IMR-90 (cell line): ENCODE data around the gene PLIN5. TPM values are rescaled to one million over a fixed set of nuclear protein-coding genes. Genes with fewer than 3 reads are reported as not detected.

Experiments used
- ATAC-seq: fragments of 200-7000 bp; cut with Tn5 transposase; 2 replicates; pipeline ENCODE4 v1.9.1; 2020; ENCODE audit warnings: low read depth, mild to moderate bottlenecking, moderate library complexity
- BruUV-seq: library from RNA; stranded (reverse); fragments of 400-500 nt; replicated peaks from 2 replicates; lab custom pipeline; 2021; lab: Mats Ljungman, UMichigan
- CTCF ChIA-PET: fragments of 300-600 bp; formaldehyde crosslinking; extraction: SDS; loops from one replicate; lab custom pipeline; 2021; ENCODE audit warnings: antibody characterized with exemption; lab: Yijun Ruan, JAX
- POLR2A ChIA-PET: fragments of 300-600 bp; sonication (Branson Sonifier 250); formaldehyde crosslinking; loops from one replicate; lab custom pipeline; 2022; ENCODE audit warnings: antibody characterized with exemption; ENCODE audit not compliant: unreplicated experiment; lab: Charles Lee
- DNase-seq: peaks from one replicate; pipeline ENCODE4 v3.0.0; 2013
- H2AFZ ChIP-seq: replicated peaks from 2 replicates; pipeline ENCODE3; 2013; ENCODE audit warnings: low read length, mild to moderate bottlenecking; ENCODE audit not compliant: poor library complexity
- H2AK5ac ChIP-seq: 2 replicates; pipeline ENCODE4 v1.6.1; 2013; ENCODE audit warnings: low read depth, low read length, inconsistent platforms
- H2AK9ac ChIP-seq: replicated peaks from 2 replicates; pipeline ENCODE3; 2013; ENCODE audit warnings: mild to moderate bottlenecking, low read depth, low read length, moderate library complexity; ENCODE audit not compliant: poor library complexity
- H2BK120ac ChIP-seq: 2 replicates; pipeline ENCODE4 v1.6.1; 2013; ENCODE audit warnings: low read depth, low read length, inconsistent platforms
- H2BK15ac ChIP-seq: 3 replicates; pipeline ENCODE4 v1.6.1; 2013; ENCODE audit warnings: low read depth, low read length, inconsistent platforms
- H2BK20ac ChIP-seq: 2 replicates; pipeline ENCODE4 v1.6.1; 2013; ENCODE audit warnings: low read depth, mild to moderate bottlenecking, inconsistent platforms, low read length, moderate library complexity
- H2BK5ac ChIP-seq: 2 replicates; pipeline ENCODE4 v1.6.1; 2013; ENCODE audit warnings: mild to moderate bottlenecking, low read depth, low read length, inconsistent platforms; ENCODE audit not compliant: poor library complexity, severe bottlenecking
- H3K14ac ChIP-seq: replicated peaks from 2 replicates; pipeline ENCODE4 v1.6.1; 2013; ENCODE audit warnings: low read depth, low read length, inconsistent platforms
- H3K18ac ChIP-seq: 2 replicates; pipeline ENCODE4 v1.6.1; 2013; ENCODE audit warnings: low read depth, low read length, control low read depth
- H3K23ac ChIP-seq: 2 replicates; pipeline ENCODE4 v1.6.1; 2013; ENCODE audit warnings: low read depth, low read length, inconsistent platforms
- H3K27ac ChIP-seq: 2 replicates; pipeline ENCODE4 v1.5.1; 2013; ENCODE audit warnings: mild to moderate bottlenecking, control low read depth, low read length; ENCODE audit not compliant: insufficient read depth
- H3K27me3 ChIP-seq: 2 replicates; pipeline ENCODE4 v1.6.1; 2013; ENCODE audit warnings: low read length; ENCODE audit not compliant: control insufficient read depth, insufficient read depth
- H3K36me3 ChIP-seq: 2 replicates; pipeline ENCODE4 v1.6.1; 2013; ENCODE audit warnings: low read length, mixed read lengths; ENCODE audit not compliant: control insufficient read depth, insufficient read depth
- H3K4ac ChIP-seq: 2 replicates; pipeline ENCODE4 v1.6.1; 2013; ENCODE audit warnings: low read depth, low read length, inconsistent platforms
- H3K4me1 ChIP-seq: 2 replicates; pipeline ENCODE4 v1.6.1; 2013; ENCODE audit warnings: low read length, mixed read lengths; ENCODE audit not compliant: control insufficient read depth, insufficient read depth
- H3K4me2 ChIP-seq: 2 replicates; pipeline ENCODE4 v1.6.1; 2013; ENCODE audit warnings: low read depth, mild to moderate bottlenecking, control low read depth, low read length, moderate library complexity
- H3K4me3 ChIP-seq: 2 replicates; pipeline ENCODE4 v1.5.1; 2013; ENCODE audit warnings: low read depth, mild to moderate bottlenecking, control low read depth, low read length, moderate library complexity; ENCODE audit not compliant: insufficient read depth
- H3K56ac ChIP-seq: 2 replicates; pipeline ENCODE4 v1.6.1; 2013; ENCODE audit warnings: low read length, inconsistent platforms; ENCODE audit not compliant: insufficient read depth; ENCODE audit errors: extremely low read depth
- H3K79me1 ChIP-seq, 2 experiments: 2 replicates each; pipeline ENCODE4 v1.6.1; 2013; ENCODE audit warnings: low read length in 2 of 2, inconsistent platforms in 1 of 2, low read depth in 1 of 2
- H3K9ac ChIP-seq: 2 replicates; pipeline ENCODE4 v1.6.1; 2013; ENCODE audit warnings: low read depth, low read length, control low read depth
- H3K9me1 ChIP-seq: 2 replicates; pipeline ENCODE4 v1.6.1; 2013; ENCODE audit warnings: low read length, inconsistent platforms; ENCODE audit not compliant: insufficient read depth
- H3K9me3 ChIP-seq: 2 replicates; pipeline ENCODE4 v1.6.1; 2013; ENCODE audit warnings: low read length; ENCODE audit not compliant: control insufficient read depth, insufficient read depth
- H4K20me1 ChIP-seq: 2 replicates; pipeline ENCODE4 v1.6.1; 2013; ENCODE audit warnings: low read length, inconsistent platforms; ENCODE audit not compliant: insufficient read depth
- H4K5ac ChIP-seq: 2 replicates; pipeline ENCODE4 v1.6.1; 2013; ENCODE audit warnings: mild to moderate bottlenecking, low read depth, low read length, control low read depth
- H4K8ac ChIP-seq, 2 experiments: 2 replicates each; pipeline ENCODE4 v1.6.1; 2013; ENCODE audit warnings: low read depth in 2 of 2, low read length in 2 of 2, control low read depth in 1 of 2, inconsistent platforms in 1 of 2
- H4K91ac ChIP-seq: 2 replicates; pipeline ENCODE4 v1.6.1; 2013; ENCODE audit warnings: low read depth, low read length, inconsistent platforms; ENCODE audit not compliant: insufficient read depth
- RAD21 ChIP-seq: IDR thresholded peaks from 2 replicates; pipeline ENCODE4 v1.6.1; 2012; ENCODE audit warnings: low read length, improper control_type of control experiment
- RCOR1 ChIP-seq: IDR thresholded peaks from 2 replicates; pipeline ENCODE4 v1.6.1; 2012; ENCODE audit warnings: mild to moderate bottlenecking, low read length, improper control_type of control experiment; ENCODE audit not compliant: insufficient replicate concordance
- RFX5 ChIP-seq: IDR thresholded peaks from 2 replicates; pipeline ENCODE4 v1.8.0; 2012; ENCODE audit warnings: low read depth, mild to moderate bottlenecking, low read length, moderate library complexity
- WGBS, 2 experiments: methylation state at CpG; one replicate each; pipeline versions ENCODE4 v1.1.5 to v1.1.7; 2013; ENCODE audit warnings: missing lambda C conversion rate in 2 of 2; ENCODE audit not compliant: insufficient read length in 1 of 2; ENCODE audit errors: extremely low coverage in 2 of 2; 5-methylcytosine and 5-hydroxymethylcytosine counted together
- dilution Hi-C: fragments of 300-500 bp; cut with HindIII; formaldehyde crosslinking; loops from one replicate; pipeline ENCODE4 v1.14.3; 2018; ENCODE audit warnings: low sequenced_read_pairs; ENCODE audit not compliant: unreplicated experiment
- in situ Hi-C: fragments of 300-500 bp; cut with MboI; formaldehyde crosslinking; loops from 3 replicates; pipeline ENCODE4 v1.14.3; 2019; ENCODE audit warnings: low sequenced_read_pairs, inconsistent platforms, mixed read lengths
- intact Hi-C: fragments of 100-400 bp; cut with micrococcal nuclease; formaldehyde crosslinking; loops from 2 replicates; pipeline ENCODE4 v1.10.0; 2022
- polyA plus RNA-seq, 3 experiments: library from polyadenylated mRNA; depleted of rRNA; stranded (reverse); fragments of >200 nt; gene quantifications; 2 replicates each; pipeline ENCODE4 v1.2.3, GENCODE V29; 2012; ENCODE audit warnings: low replicate concordance in 1 of 3
- total RNA-seq: library from RNA; depleted of rRNA; stranded (reverse); fragments of >200 nt; gene quantifications from 2 replicates; pipeline ENCODE4 v1.2.3, GENCODE V29; 2012

Gene PLIN5
- total and polyA plus RNA-seq, 2 of the 4 experiments (the other 2 are of a cell fraction): not detected

GRCh38 chr19:4525563-4526002 lies 9.4 kb downstream of the PLIN5 start:
- Histone ChIP-seq H3K4me3 (no peak overlapping the region), H3K4me2 (no peak overlapping the region), H4K91ac (no peak overlapping the region), H2AK5ac (no peak overlapping the region), H2BK5ac (no peak overlapping the region), H3K27me3 (peaks cover 21% of the 10 kb centered on the region), H3K14ac (no peak overlapping the region), H4K20me1 (no peaks in the 10 kb centered on the region), H3K9me3 (no peaks in the 10 kb centered on the region), H2BK15ac (no peak overlapping the region), H3K23ac (no peak overlapping the region), H4K5ac (no peak overlapping the region), H3K4me1 (no peaks in the 10 kb centered on the region), H2AK9ac (no peak overlapping the region), H3K36me3 (no peaks in the 10 kb centered on the region), H3K9me1 (no peaks in the 10 kb centered on the region), H3K4ac (no peak overlapping the region), H3K79me1 (no peaks in the 10 kb centered on the region), H2BK20ac (no peak overlapping the region), H2AFZ (no peak overlapping the region), H3K9ac (no peak overlapping the region), H3K27ac (no peak overlapping the region), H3K56ac (no peak overlapping the region), H2BK120ac (no peak overlapping the region), H4K8ac (no peak overlapping the region), H3K18ac (no peak overlapping the region)
- ATAC-seq (no peak), DNase-seq (no peak)
- WGBS, 2 experiments: 80% methylated on average over 1 of the region's 23 CpGs; no CpG with 5 or more reads in 1 of the 2 experiments
- no TSS peak for BruUV-seq
- TF ChIP-seq RCOR1: no peak
- TF ChIP-seq RFX5: no peak
- no peak for TF ChIP-seq RAD21
- dilution Hi-C loops (no loop called here), intact Hi-C loops (no loop called here), in situ Hi-C loops (no loop called here)
- POLR2A ChIA-PET: no interaction called here
- CTCF ChIA-PET: interaction anchor here (0.5 to 1.5 kb wide), 4 partner anchors 10 to 108 kb away, joined by 3 to 6 read pairs (median 4); partner anchors contain the start of gene PLIN5
